ENCODE results near the gene ELOVL3.
A peak's percentile ranks its signal among the peaks of the same experiment; 100 is the strongest.
"Not testable (repeated sequence)": the region's sequence is repeated elsewhere in the genome, so short reads cannot be mapped to it uniquely, and the experiment has no call there.

The ELOVL3 gene, protein sequence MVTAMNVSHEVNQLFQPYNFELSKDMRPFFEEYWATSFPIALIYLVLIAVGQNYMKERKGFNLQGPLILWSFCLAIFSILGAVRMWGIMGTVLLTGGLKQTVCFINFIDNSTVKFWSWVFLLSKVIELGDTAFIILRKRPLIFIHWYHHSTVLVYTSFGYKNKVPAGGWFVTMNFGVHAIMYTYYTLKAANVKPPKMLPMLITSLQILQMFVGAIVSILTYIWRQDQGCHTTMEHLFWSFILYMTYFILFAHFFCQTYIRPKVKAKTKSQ

DNA sequence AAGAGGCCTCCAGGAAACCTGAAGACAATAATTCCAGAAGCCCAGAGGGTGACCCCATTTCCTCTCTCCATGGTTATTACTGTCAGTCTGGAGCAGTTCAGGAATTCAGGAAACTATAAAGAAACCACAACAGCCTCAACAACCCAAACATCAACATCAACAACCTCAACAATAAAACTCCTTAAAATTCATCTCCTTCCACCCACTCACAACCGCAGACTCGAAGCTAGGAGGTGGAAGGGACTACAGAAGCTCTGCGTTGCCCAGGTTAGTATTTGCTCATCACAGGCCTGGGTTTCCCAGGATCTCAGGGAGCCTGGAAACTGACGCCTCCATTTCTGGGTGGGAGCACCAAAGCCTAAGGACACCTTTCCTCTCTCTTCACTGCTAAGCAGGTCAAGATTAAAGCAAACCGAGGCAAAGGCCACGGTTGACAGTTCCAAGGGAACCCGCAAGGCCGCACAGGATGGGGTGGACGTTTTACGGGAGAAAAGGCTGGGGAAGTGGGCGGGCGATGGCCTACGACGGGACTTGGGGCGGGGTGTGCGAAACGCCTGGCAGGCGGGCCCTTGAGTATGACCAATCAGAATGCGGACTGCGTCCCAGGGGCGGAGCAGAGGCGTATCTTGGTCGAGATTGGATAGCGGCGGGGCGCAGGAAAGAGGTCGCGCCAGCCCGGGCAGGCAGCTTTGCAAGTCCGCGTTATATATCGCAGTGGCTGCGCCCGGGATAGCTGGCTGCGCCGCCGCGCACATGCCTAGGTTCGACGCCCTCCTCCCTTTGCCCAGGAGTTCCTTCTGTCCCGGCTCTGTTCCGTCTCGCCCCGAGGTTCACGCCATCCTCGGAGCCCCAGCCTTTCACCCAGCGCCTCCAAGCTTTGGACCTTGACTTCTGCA, at the start of gene ELOVL3:
TSS of gene ELOVL3 (plus strand) at position 654 of the 896 bp plus-strand sequence. CDS start 250 bp downstream, outside the sequence.
- peak; percentile 76 for DNase-seq

DNA sequence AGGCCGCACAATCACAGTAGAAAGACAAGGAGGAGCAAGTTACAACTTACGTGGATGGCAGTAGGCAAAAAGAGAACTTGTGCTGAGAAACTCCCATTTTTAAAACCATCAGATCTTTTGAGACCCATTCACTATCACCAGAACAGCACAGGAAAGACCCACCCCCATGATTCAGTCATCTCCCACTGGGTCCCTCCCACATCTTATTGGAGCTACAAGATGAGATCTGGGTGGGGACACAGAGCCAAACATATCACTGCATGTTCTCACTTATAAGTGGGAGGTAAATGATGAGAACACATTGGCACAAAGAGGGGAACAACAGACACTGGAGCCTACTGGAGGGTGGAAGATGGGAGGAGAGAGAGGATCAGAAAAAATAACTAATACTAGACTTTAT, 41.5 kb upstream of the ELOVL3 start:
- no peak for DNase-seq

DNA sequence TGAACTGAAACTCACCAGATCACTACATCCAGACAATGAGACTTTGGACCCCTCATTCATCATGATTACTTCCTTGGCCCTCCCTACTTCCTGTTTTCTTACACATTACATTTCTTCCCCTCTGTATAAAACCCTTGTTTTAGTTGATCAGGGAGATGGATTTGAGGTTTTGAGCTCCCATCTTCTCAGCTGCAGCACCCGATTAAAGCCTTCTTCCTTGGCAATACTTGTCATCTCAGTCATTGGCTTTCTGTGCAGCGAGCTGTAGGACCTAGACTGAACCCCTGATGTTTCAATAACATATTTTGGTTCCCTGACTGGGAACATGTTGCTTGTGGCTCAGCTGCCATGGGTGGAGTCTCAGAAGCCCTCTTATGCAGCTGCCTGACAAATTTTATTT, 40.8 kb upstream of the ELOVL3 start:
- DNase-seq = no peak

DNA sequence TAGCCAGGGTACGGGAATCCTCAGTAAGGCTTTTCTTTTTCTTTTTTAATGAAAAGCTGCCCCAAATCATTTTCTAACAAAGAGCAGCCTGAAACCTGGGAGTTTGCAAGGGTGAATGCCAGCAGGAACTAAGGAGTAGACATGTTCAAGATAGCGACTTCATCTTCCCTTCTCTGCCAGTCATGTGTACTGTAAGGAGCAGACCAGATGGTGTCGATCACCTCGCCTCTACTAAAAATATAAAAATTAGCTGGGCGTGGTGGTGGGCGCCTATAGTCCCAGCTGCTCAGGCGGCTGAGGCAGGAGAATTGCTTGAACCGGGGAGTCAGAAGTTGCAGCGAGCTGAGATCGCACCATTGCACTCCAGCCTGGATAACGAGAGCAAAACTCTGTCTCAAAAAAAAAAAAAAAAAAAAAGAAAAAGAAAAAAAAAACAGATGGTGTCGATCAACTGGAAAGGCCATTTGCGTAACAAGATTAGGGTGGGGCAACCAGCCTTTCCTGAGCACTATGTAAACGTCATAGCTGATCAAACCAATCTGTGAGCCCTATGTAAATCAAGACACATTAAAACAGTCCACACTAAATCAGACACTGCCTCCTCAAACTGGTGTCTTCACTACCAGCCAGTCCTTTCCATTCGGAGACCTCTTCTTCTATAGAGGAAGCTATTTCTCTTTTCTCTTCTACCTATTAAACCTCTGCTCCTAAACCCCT, 40.1 kb upstream of the ELOVL3 start:
- no peak for DNase-seq

DNA sequence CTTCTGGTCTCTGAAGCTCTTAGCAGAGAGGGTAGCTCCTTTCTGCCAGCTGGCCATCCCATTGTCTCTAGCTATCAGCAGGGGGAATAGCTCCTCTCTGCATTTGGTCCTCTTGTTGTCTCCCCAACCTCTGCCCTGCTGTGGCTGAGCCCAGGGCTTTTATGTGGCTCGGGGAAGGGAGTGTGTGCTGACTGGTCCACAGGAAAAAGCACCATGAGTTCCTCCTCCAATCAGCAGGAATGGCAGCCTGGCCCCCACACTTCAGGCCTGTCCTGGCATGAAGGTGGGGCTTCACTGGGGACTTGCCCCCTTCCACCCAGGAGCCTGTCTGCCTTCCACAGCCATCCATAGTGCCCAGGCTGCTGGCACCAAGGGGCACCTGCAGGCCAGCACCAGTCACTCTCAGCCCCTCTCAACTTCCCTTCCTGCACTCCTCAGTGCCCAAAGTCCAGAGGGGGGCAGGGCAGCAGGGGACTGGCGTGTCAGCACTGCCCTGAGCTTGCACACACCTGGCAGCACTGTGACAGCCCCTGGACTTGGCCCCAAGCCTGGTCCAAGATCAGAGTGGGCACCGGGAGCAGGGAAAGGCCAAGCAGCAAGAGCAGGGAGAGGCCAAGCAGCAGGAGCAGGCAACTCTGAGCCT, 37.7 kb upstream of the ELOVL3 start:
- DNase-seq = no peak

DNA sequence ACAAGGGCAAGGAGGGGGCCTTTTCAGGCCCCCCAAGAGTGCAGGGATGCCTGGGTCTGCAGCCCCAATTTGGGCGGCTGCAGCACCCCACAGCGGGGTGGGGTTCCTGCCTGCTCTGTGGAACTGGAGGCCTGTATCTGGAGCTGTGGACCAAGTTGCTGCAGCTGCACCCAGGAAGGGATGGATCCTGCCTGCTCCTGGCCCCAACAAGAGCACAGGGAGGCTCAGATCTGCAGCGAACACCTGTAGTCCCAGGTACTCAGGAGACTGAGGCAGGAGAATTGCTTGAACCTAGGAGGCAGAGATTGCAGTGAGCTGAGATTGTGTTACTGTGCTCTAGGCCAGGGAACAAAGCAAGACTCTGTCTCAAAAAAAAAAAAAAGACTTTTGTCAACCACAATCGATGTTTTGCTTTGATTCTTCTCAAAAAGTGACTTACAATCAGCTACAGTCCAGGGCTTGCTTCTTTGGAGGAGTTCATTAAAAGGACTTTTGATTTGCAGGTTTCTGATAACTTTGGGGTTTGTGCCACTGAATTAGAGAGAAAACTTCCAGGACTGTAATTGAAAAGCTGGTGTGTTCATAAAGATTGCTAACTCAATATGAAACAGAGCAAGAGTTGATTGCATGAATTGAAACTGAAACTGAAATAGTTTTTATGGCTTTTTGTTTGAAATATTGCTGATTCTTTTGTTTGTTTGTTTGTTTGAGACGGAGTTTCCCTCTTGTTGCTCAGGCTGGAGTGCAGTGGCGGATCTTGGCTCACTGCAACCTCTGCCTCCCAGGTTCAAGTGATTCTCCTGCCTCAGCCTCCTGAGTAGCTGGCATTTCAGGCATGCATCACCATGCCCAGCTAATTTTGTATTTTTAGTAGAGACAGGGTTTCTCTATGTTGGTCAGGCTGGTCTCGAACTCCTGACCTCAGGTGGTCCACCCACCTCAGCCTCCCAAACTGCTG, 36.9 kb upstream of the ELOVL3 start:
- not testable (repeated sequence) for DNase-seq

DNA sequence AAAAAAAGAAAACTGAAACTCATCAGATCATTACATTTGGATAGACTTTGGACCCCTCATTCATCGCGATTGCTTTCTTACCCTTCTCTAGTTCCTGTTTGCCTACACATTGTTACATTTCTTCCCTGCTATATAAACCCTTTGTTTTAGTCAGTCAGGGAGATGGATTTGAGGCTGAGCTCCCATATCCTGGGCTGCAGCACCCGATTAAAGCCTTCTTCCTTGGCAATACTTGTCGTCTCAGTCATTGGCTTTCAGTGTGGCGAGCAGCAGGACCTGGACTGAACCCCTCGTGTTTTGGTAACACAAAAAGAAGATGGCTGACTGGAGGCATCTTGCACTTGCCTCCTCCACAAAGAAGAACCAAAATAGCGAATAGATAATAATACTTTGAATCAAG, 34.1 kb upstream of the ELOVL3 start:
- no peak for DNase-seq

DNA sequence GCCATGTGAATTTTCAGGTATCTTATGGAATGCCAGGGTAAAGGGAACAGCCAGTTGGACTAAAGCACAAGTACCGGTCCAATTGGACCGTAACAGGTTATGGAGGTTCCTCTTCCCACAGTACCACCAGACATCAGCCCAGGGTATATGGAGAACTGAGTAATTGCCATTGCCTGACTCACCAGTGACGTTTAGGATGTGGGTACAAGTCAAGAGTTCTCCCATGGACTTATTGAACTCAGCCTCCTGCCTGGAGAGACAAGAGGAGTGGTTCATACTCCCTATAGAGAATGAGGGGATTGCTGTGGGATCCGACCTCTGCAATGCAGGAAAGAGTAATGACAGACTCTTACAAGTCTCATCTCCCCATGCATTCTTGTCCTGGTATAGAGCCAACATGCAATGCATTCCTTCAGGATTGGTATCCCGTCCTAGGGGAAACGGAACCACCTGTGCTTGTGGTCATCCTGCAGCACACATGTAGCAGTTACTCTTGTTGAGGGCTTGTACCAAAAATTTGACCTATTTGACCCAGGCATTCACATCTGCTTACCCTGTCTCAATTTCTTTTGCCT, 30.7 kb upstream of the ELOVL3 start:
- no peak for DNase-seq

DNA sequence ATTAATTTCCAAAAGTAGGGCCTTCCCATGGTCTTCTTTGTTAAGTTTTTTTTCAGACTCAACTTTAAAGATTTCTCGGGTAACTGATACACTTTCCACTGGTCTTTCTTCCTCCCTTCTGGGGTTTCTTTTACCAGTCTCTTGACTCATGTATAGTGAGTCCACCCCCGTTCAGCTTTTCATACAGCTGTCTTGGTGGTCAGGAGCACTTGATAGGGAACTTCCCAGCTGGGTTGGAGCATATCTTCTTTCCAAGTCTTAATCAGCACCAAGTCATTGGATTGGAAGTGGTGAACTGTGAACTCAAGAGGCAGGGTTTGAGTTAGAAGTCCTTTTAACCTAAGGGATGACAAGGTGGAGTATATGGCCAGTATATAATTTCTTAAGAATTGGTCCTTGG, 29.2 kb upstream of the ELOVL3 start:
- no peak for DNase-seq

DNA sequence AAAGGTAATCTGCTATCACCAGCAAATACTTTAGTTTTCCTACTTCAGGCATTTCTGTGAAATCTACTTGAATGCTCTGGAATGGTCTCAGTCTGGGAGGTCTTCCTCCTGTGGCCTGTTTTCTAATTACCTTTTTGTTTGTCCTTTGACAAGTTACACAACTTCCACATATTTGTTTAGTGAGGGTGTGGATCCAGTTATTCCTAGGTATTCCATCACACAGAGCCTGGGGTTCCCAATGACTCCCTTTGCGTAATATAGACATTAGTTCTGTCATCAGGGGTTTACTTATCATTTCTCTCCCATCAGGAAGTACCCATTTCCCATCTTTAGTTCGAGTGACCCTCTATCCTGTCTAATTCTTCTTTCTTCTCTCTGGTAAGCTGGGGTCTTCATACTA, 28.1 kb upstream of the ELOVL3 start:
- DNase-seq = no peak

DNA sequence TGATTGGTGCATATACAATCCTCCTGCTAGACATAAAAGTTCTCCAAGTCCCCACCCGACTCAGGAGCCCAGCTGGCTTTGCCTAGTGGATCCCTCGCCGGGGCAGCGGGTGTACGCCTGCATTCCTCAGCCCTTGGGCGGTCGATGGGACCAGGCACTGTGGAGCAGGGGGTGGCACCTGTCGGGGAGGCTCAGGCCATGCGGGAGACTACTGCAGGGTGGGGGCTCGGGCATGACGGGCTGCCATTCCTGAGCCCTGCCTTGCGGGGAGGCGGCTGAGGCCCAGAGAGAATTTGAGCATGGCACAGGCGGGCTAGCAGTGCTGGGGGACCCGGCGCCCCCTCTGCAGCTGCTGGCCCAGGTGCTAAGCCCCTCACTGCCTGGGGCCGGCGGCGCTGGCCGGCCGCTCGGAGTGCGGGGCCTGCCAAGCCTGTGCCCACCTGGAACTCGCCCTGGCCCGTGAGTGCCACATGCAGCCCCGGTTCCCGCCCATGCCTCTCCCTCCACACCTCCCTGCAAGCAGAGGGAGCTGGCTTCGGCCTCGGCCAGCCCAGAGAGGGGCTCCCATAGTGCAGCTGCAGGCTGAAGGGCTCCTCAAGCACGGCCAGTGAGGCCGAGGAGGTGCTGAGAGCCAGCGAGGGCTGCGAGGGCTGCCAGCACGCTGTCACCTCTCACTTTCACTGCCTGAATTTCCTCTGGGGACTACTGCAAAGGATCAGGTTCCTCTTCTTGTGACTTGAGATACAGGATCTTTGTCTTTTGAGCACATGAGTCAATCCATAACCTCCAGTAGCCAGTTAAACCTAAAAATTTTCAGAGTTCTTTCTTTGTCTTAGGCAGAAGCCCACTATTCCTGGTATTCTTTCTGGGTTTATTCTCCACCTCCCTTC, 25.1 kb upstream of the ELOVL3 start:
- no peak for DNase-seq

DNA sequence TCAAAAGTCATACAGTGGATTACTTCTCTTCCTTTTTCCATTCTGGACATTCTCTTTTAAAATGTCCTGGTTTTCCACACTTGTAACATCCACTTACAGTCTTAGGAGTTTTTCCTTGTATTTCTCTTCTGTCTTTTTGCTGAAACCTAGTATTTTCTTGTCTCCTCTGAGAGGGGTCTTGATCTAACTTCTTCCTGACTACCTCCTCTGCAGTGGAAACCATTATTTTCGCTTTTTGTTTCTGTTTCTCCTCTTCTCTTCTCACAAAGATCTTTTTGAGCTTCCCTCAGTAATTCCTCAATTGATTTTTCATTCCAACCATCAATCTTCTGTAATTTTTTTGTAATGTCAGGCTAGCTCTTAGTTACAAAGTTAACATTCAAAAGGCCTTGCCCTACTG, 23.7 kb upstream of the ELOVL3 start:
- no peak for DNase-seq

DNA sequence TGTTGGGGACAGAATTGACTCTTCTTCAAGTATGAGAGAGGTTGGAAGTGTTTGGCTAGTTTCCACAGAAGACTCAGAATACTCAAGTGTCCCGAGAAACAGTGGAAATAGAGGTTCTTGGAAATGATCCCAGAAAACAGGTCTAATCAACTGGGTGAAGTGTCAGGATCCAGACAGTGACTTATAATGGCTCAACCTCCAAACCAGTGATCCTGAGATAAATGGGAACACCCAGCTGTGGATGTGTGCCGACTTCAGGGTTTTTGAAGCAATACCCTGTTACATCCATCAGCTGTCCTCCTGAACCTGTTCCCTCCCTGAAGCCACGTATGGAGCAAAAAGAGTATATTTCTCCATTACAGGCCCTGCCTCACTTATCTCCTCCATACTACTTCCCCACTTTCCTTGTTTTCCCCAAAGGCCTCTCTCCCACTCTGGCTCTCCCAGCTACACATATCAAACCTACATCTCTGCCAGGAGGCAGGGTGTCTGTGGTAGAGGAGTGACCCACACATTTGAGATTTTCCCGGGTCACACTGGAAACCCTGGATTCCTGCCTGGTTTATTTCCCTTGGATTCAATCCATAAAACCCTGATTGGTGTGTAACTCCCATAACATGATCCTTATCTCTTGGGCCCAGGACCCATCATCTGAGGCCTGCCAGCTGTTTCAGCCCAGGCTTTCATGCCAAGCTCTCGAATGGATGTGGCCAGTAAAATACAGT, 17.6 kb upstream of the ELOVL3 start:
- DNase-seq = no peak

DNA sequence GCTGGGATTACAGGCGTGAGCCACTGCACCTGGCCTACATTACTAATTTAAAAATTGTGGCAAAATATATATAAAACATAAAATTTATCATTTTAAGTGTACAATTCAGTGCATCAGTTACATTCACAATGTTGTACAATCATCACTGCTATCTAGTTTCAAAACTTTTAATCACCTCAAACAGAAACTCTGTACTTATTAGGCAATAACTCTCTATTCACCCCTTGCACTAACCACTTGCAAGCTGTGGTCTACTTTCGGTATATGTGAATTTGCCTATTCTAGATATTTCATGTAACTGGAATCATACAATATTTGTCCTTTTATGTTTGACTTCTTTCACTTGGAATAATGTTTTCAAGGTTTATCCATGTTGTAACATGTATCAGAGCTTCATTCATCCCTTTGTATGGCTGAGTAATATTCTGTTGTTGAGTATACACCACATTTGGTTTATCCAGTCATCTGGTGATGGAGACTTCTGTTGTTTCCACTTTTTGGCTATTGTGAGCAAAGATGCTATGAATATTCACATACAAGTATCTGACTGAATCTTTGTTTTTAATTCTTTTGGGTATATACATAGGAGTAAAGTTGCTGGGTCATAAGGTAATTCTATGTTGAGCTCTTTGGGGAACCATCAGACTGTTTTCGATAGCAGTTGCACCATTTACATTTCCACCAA, 14.3 kb upstream of the ELOVL3 start:
- no peak for DNase-seq

DNA sequence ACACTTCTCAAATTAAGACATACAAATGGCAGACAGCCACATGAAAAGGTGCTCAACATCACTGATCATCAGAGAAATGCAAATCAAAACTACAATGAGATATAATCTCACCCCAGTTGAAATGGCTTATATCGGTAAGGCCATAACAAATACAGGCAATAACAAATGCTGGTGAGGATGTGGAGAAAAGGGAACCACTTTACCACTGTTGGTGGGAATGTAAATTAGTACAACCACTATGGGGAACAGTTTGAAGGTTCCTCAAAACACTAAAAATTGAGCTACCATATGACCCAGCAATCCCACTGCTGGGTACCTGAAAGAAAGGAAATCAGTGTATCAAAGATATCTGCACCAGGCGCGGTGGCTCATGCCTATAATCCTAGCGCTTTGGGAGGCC, 12.5 kb upstream of the ELOVL3 start:
- not testable (repeated sequence) for DNase-seq

DNA sequence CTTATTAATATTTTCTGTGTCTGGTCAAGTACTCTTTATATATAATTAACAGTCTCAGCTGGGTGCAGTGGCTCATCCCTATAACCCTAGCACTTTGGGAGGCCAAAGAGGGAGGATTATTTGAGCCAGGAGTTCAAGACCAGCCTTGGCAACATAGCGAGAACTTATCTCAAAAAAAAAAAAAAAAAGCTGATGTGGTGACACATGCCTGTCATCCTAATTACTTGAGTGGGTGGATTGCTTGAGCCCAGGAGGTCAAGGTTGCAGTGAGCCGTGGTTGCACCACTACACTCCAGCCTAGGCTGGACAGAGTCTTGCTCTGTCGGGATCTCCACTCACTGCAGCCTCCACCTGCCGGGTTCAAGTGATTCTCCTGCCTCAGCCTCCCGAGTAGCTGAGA, 6.7 kb upstream of the ELOVL3 start:
- no peak for DNase-seq

DNA sequence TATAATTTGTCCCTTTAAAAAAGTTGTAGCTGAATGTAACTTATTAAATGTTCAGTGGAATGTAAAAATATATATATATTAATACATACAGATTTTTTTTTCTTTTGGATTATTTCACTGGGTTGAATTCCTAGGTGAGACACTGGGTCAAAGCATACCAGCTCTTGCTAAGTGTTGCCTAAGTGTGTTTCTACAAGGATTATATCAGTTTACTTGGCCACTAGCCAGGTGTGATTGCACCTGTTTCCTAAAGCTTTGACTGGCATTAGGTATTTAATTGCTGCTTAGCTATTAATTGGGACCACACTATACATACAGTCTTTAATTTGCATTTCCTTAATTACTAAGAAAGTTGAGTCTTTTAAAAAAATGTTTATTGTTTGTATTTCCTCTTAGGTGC, 5.5 kb upstream of the ELOVL3 start:
- peak; percentile 13 for DNase-seq

DNA sequence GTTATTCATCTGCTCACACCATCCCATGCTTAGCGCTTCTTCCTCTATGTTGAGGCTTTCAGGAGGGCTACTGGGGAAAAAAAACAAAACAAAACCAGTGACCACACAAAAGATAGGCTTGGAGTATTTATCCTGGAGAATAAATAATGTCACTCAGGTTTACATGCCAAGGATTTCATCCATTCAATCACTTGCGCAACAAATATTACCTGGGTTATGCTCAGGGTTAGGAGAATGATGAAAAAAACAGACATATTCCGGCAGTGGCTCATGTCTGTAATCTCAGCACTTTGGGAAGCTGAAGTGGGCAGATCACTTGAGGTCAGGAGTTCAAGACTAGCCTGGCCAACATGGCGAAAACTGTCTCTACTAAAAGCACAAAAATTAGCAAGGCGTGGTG, 3.3 kb upstream of the ELOVL3 start:
- no peak for DNase-seq

DNA sequence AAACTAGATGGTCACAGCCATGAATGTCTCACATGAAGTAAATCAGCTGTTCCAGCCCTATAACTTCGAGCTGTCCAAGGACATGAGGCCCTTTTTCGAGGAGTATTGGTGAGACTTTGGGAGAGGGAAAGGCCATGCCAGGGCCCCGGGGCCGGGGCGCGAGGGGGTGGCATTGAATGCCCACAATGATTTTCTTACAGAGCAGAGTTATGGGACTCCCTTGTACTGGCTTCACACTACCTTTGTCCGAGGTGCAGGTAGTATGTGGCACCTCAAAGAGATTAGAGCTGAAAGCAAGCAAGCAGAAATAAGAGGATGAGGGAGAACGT, 407 bp downstream of the ELOVL3 start:
- no peak for DNase-seq

Measured in DMS153 (cell line).